Islet precursor cell (in vitro differentiated cells): ENCODE measurements around the gene SOSTDC1.
"Not testable (repeated sequence)": the region's sequence is repeated elsewhere in the genome, so short reads cannot be mapped to it uniquely, and the experiment has no call there.

Source experiments
- DNase-seq: peaks from one replicate; pipeline ENCODE4 v3.0.0-alpha.2; 2018

The SOSTDC1 gene

GRCh38 chr7:16465469-16466361, at the start of gene SOSTDC1:
Gene SOSTDC1, minus strand, starts transcription at chr7:16465738. Its CDS starts 70 bp downstream, at chr7:16465668.
- DNase-seq = no peak

- DNase-seq = no peak
These were observed 49.2 kb upstream of the SOSTDC1 start for GRCh38 chr7:16514729-16515128.

- no peak for DNase-seq
These were observed 48.7 kb upstream of the SOSTDC1 start for GRCh38 chr7:16514271-16514670.

GRCh38 chr7:16512097-16512496, 46.6 kb upstream of the SOSTDC1 start:
- DNase-seq = no peak

GRCh38 chr7:16511314-16511713, 45.8 kb upstream of the SOSTDC1 start:
- no peak for DNase-seq

- DNase-seq = no peak
These were observed 44.3 kb upstream of the SOSTDC1 start for GRCh38 chr7:16509829-16510228.

- not testable (repeated sequence) for DNase-seq
These were observed 40.9 kb upstream of the SOSTDC1 start for GRCh38 chr7:16506422-16506821.

- peak; percentile 67 for DNase-seq
These were observed 38.5 kb upstream of the SOSTDC1 start for GRCh38 chr7:16504019-16504418.

- DNase-seq = no peak
These were observed 36.8 kb upstream of the SOSTDC1 start for GRCh38 chr7:16502303-16502702.

GRCh38 chr7:16498122-16498521, 32.6 kb upstream of the SOSTDC1 start:
- no peak for DNase-seq

GRCh38 chr7:16494955-16495719, 29.6 kb upstream of the SOSTDC1 start:
- DNase-seq = no peak

GRCh38 chr7:16494551-16494950, 29.0 kb upstream of the SOSTDC1 start:
- DNase-seq = no peak

GRCh38 chr7:16493266-16493665, 27.7 kb upstream of the SOSTDC1 start:
- DNase-seq = no peak

GRCh38 chr7:16492513-16493062, 27.1 kb upstream of the SOSTDC1 start:
- DNase-seq = peak; percentile 65

- DNase-seq = peak; percentile 61
These were observed 25.6 kb upstream of the SOSTDC1 start for GRCh38 chr7:16491148-16491547.

- DNase-seq = peak; percentile 82
These were observed 19.1 kb upstream of the SOSTDC1 start for GRCh38 chr7:16484453-16485158.

- no peak for DNase-seq
These were observed 14.1 kb upstream of the SOSTDC1 start for GRCh38 chr7:16479591-16479990.

- DNase-seq = no peak
These were observed 13.6 kb upstream of the SOSTDC1 start for GRCh38 chr7:16479161-16479560.

- DNase-seq = no peak
These were observed 6.4 kb upstream of the SOSTDC1 start for GRCh38 chr7:16471933-16472332.

GRCh38 chr7:16463949-16464715, 1.4 kb downstream of the SOSTDC1 start:
- DNase-seq = no peak

GRCh38 chr7:16463520-16463919, 2.0 kb downstream of the SOSTDC1 start:
- no peak for DNase-seq

- DNase-seq = no peak
These were observed 3.1 kb downstream of the SOSTDC1 start for GRCh38 chr7:16462431-16462889.
